HepG2 (cell line): ENCODE measurements around the gene STIMATE. TPM values are rescaled to one million over a fixed set of nuclear protein-coding genes. Genes with fewer than 3 reads are reported as not detected.

Experiments
- ATAD3A ChIP-seq: sonication (generic); formaldehyde crosslinking; IDR thresholded peaks from 2 replicates; pipeline ENCODE4 v1.4.0; 2020; ENCODE audit warnings: missing genetic modification reagents
- BHLHE40 ChIP-seq: IDR thresholded peaks from 2 replicates; pipeline ENCODE4 v1.6.1; 2011; ENCODE audit warnings: low read length, improper control_type of control experiment
- DMAP1 ChIP-seq: IDR thresholded peaks from 2 replicates; pipeline ENCODE4 v1.6.1; 2016
- FOSL1 ChIP-seq: sonication (generic); formaldehyde crosslinking; IDR thresholded peaks from 2 replicates; pipeline ENCODE4 v1.9.0; 2021; ENCODE audit warnings: missing genetic modification reagents, borderline replicate concordance
- HMG20B ChIP-seq: conservative IDR thresholded peaks from 2 replicates; pipeline ENCODE4 v1.6.1; 2016; ENCODE audit warnings: missing genetic modification reagents, missing compliant biosample characterization
- IRF2 ChIP-seq: IDR thresholded peaks from 2 replicates; pipeline ENCODE4 v1.6.1; 2018; ENCODE audit warnings: missing genetic modification reagents, missing compliant biosample characterization
- MAFF ChIP-seq: IDR thresholded peaks from 2 replicates; pipeline ENCODE4 v1.6.1; 2011; ENCODE audit warnings: low read depth, low read length, improper control_type of control experiment
- MTF2 ChIP-seq: sonication (generic); formaldehyde crosslinking; IDR thresholded peaks from 2 replicates; pipeline ENCODE4 v1.5.0; 2020; ENCODE audit warnings: missing genetic modification reagents, borderline replicate concordance
- NFE2L2 ChIP-seq: fragments of 150-350 bp; IDR thresholded peaks from 2 replicates; pipeline ENCODE4 v1.6.1; 2014; ENCODE audit warnings: low read length
- PHF5A ChIP-seq: IDR thresholded peaks from one replicate; pipeline ENCODE4 v1.6.1; 2018; ENCODE audit warnings: low read depth, missing genetic modification reagents; ENCODE audit not compliant: unreplicated experiment
- PTBP1 ChIP-seq: fragments of 200-400 bp; formaldehyde crosslinking; IDR thresholded peaks from 2 replicates; pipeline ENCODE4 v1.6.1; 2018; ENCODE audit warnings: low read length, low read depth; ENCODE audit not compliant: poor library complexity, severe bottlenecking
- SMC3 ChIP-seq: IDR thresholded peaks from 2 replicates; pipeline ENCODE4 v1.6.1; 2011; ENCODE audit warnings: low read length, improper control_type of control experiment
- THYN1 ChIP-seq: sonication (generic); formaldehyde crosslinking; IDR thresholded peaks from 2 replicates; pipeline ENCODE4 v1.8.1; 2023; ENCODE audit warnings: low read depth, mild to moderate bottlenecking, moderate library complexity, missing genetic modification reagents, borderline replicate concordance
- ZGPAT ChIP-seq: IDR thresholded peaks from 2 replicates; pipeline ENCODE4 v1.6.1; 2016; ENCODE audit warnings: mild to moderate bottlenecking
- ZNF142 ChIP-seq: sonication (generic); formaldehyde crosslinking; IDR thresholded peaks from 2 replicates; pipeline ENCODE4 v1.4.0; 2020; ENCODE audit warnings: missing genetic modification reagents
- ZNF24 ChIP-seq: fragments of 450-650 bp; IDR thresholded peaks from 2 replicates; pipeline ENCODE4 v1.6.1; 2017; ENCODE audit warnings: antibody characterized with exemption, mild to moderate bottlenecking
- ZNF772 ChIP-seq: sonication (generic); formaldehyde crosslinking; IDR thresholded peaks from 2 replicates; pipeline ENCODE4 v1.5.0; 2020; ENCODE audit warnings: mild to moderate bottlenecking, missing genetic modification reagents
- ZNF878 ChIP-seq: sonication (generic); formaldehyde crosslinking; IDR thresholded peaks from 2 replicates; pipeline ENCODE4 v1.8.1; 2023; ENCODE audit warnings: mild to moderate bottlenecking, missing genetic modification reagents, moderate library complexity
- polyA plus RNA-seq, 8 experiments: library from polyadenylated mRNA; depleted of rRNA in 3 of 8; stranded (reverse) in 7 of 8; unstranded in 1 of 8; fragments of >200 nt; fragmentation: Illumina TruSeq in 4 of 8; extraction: Trizol in 4 of 8; gene quantifications; 2 replicates each; pipeline versions ENCODE4 v1.2.1 to v1.2.3, GENCODE V29; 2011 to 2016; ENCODE audit warnings: low read depth in 4 of 8, missing spikeins in 1 of 8, mixed read lengths in 1 of 8; ENCODE audit not compliant: insufficient read depth in 1 of 8
- total RNA-seq, 5 experiments: library from RNA; depleted of rRNA; stranded (reverse); fragments of >200 nt; fragmentation: Illumina TruSeq; extraction: Trizol; gene quantifications; 2 replicates each; pipeline ENCODE4 v1.2.3, GENCODE V29; 2016; ENCODE audit warnings: low read depth in 1 of 5
- TF ChIP-seq, protein P1 (sequence below): sonication (generic); IDR thresholded peaks from 2 replicates; pipeline ENCODE4 v1.6.1; 2016; ENCODE audit warnings: low read depth, borderline replicate concordance
- TF ChIP-seq, protein P2 (sequence below): sonication (generic); formaldehyde crosslinking; IDR thresholded peaks from 2 replicates; pipeline ENCODE4 v1.5.0; 2020; ENCODE audit warnings: missing genetic modification reagents
- TF ChIP-seq, protein P3 (sequence below): sonication (generic); formaldehyde crosslinking; IDR thresholded peaks from 2 replicates; pipeline ENCODE4 v1.9.0; 2022; ENCODE audit warnings: missing genetic modification reagents, mild to moderate bottlenecking, borderline replicate concordance

STIMATE gene
- total and polyA plus RNA-seq, 2 of the 13 experiments (the other 11 are each of a cell fraction or from before 2014, with no cell fraction given): 5.7 to 11.7 TPM

- TF ChIP-seq, protein P1, sequence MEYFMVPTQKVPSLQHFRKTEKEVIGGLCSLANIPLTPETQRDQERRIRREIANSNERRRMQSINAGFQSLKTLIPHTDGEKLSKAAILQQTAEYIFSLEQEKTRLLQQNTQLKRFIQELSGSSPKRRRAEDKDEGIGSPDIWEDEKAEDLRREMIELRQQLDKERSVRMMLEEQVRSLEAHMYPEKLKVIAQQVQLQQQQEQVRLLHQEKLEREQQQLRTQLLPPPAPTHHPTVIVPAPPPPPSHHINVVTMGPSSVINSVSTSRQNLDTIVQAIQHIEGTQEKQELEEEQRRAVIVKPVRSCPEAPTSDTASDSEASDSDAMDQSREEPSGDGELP: peak; percentile 97
- TF ChIP-seq NFE2L2 (no peak), ZGPAT (CRISPR knock-in tag) (peak; percentile 65), MAFF (no peak), ZNF142 (CRISPR knock-in tag) (no peak), HMG20B (CRISPR knock-in tag) (no peak), ZNF24 (no peak), ZNF878 (CRISPR knock-in tag) (no peak), PTBP1 (no peak), THYN1 (CRISPR knock-in tag) (no peak), DMAP1 (0 out of 2 replicates have a peak, but pooled peaks have one; percentile 46), ATAD3A (no peak), MTF2 (CRISPR knock-in tag) (no peak), ZNF772 (CRISPR knock-in tag) (no peak), SMC3 (no peak), BHLHE40 (no peak), FOSL1 (CRISPR knock-in tag) (no peak), PHF5A (CRISPR knock-in tag) (peak; percentile 86), IRF2 (CRISPR knock-in tag) (peak; percentile 69)
- TF ChIP-seq, protein P2, sequence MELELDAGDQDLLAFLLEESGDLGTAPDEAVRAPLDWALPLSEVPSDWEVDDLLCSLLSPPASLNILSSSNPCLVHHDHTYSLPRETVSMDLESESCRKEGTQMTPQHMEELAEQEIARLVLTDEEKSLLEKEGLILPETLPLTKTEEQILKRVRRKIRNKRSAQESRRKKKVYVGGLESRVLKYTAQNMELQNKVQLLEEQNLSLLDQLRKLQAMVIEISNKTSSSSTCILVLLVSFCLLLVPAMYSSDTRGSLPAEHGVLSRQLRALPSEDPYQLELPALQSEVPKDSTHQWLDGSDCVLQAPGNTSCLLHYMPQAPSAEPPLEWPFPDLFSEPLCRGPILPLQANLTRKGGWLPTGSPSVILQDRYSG: no peak
- TF ChIP-seq, protein P3, sequence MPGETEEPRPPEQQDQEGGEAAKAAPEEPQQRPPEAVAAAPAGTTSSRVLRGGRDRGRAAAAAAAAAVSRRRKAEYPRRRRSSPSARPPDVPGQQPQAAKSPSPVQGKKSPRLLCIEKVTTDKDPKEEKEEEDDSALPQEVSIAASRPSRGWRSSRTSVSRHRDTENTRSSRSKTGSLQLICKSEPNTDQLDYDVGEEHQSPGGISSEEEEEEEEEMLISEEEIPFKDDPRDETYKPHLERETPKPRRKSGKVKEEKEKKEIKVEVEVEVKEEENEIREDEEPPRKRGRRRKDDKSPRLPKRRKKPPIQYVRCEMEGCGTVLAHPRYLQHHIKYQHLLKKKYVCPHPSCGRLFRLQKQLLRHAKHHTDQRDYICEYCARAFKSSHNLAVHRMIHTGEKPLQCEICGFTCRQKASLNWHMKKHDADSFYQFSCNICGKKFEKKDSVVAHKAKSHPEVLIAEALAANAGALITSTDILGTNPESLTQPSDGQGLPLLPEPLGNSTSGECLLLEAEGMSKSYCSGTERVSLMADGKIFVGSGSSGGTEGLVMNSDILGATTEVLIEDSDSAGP (CRISPR knock-in tag): no peak; the same call in 1 of the 2 replicates
Observed at GRCh38 chr3:52795298-52795900, 101.9 kb downstream of the STIMATE start (continued).
